Stimulated activated CD4-positive, alpha-beta T cell treated with anti-CD3 and anti-CD28 coated beads, Interleukin-1b, Interleukin-23, amount 100 ng/mL, for 1 hour (primary cell): ENCODE results near the gene LRTM2.
A peak's percentile ranks its signal among the peaks of the same experiment; 100 is the strongest.

Experiments used
- DNase-seq, 2 donors: peaks; one replicate each; pipeline ENCODE4 v3.0.0-alpha.2; 2020; ENCODE audit warnings: low read depth in 2 of 2

Gene LRTM2

DNA sequence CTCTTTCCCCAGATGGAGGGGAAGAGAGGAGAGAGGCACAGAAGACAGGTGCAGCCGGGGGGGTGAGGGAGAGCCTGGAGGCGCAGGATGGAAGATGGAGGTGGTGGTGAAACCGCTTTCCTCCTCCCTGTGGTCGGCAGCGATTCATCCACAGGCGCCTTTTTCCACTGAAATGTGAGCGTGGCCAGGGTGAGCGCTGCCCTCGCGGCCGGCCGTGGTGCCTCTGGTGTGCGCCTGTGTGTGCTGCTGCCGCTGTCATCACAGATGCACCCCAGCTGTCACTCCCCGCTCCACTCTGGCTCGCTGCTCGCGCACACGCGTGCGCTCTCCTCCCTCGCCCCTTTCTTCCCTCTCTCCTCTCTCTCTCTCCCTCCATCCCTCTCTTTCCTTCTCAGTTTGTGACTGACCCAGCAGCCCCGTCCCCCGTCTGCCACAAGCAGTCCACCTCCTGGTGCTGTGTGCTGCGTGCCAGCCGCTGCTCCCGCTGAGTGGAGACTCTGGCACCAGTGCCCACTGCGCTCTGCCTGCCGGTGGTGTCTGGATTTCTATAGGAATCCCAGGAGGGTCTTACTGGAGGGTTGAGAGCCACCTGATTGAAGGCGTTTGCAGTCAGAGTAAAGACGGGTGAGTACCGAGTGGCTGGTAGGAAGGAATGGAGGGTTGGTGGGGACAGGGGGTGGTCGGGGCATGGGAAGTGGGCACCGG is at the start of gene LRTM2:
Gene LRTM2, plus strand, starts transcription at position 375 of the 705 bp plus-strand sequence. CDS start 7,584 bp downstream, outside the sequence.
- no peak for DNase-seq

- no peak for DNase-seq
Measured at GRCh38 chr12:1773937-1774655, 46.3 kb upstream of the LRTM2 start.

GRCh38 chr12:1776170-1776921 is 44.0 kb upstream of the LRTM2 start:
- DNase-seq = no peak

DNA sequence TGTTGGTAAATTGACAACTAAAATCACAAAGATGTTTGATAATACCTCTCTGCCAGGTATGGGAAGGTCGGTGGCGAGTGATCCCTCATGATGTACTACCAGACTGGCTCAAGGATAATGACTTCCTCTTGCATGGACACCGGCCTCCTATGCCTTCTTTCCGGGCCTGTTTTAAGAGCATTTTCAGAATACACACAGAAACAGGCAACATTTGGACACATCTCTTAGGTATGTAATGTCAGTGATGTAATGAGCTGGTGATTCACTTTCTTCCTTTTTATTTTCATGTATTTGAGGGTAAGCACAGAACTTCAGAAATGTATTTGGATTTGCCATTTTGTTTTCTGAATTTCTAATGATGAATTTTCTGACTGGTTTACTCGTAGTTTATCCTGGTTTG is 42.6 kb upstream of the LRTM2 start:
- no peak for DNase-seq

GRCh38 chr12:1778911-1779310 is 41.5 kb upstream of the LRTM2 start:
- DNase-seq = no peak

DNA sequence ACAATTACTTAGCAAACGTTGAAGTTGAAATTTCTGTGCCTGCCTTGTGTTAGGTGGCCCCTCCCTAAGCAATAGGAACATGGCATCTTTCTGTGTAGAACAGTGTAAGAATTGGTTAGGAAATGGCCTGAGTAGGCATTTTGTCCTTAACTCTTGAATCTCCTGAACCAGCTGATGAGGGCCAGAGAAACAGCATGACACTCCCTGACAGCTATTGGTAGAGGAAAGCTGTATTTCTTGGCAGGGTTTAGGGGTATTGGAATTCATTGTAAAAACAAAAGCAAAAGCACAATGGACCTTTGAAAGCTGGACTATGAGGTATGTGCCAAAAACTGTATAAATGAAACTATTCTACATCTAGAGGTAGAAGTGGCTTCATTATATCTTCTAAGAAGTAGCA is 40.6 kb upstream of the LRTM2 start:
- no peak for DNase-seq

DNA sequence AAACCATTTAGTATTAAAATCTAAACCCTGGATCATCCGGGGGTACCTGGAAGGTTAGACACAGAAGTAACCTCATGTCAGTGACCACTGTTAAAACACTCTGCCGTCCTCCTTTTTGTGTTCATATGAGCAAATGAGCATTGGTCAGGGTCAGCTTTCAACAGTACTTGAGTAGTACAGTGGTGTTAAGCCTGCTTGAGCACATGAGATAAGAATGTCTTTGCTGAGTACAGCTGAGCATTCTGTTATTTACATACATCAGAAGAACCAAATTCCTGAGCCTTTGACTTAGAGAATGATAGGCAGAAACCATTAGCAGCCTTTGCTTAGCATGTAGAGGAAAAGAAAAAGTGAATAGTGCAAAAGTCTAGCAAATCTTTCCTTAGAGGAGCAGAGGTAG is 38.6 kb upstream of the LRTM2 start:
- DNase-seq = no peak

DNA sequence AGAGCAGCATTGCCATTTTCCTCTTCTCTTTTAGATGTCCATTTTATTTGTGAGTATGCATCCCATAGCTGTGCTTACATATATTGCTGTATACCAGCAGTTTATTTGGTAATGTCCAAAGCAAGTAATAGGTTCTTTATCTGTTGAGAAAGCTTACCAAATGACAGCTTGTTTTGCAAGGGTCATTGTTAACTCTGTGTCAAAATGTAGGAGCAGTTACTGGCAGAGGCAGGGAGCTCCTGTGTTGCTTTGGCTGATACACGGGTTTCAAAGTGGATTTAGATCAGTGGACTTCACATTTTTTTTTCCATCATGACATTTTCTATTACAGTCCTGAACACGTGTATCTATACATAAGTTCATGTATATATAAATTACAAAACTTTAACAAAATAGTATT is 38.1 kb upstream of the LRTM2 start:
- no peak for DNase-seq

DNA sequence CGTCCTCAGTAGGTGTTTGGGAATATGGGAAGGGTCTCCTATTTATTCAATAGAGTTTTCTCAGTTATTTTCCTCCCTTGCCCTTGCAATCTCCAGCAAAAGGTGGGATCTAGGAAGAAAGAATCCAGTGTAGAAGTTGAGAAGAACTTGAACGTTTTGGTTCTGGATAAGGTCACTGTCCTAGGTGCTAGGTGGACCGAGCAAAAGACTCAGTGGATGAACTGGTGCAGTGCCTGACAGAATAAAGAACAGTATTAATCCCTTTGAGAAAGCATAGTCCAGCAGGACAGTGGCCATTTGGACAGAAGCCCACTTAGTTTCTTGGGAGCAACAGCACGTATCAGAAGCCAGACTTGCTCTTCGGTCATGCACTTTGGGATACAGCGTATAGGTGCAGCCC is 32.7 kb upstream of the LRTM2 start:
- no peak for DNase-seq

- DNase-seq = no peak
Measured at GRCh38 chr12:1790444-1790843, 29.9 kb upstream of the LRTM2 start.

- peak; percentile 32 for DNase-seq
Measured at GRCh38 chr12:1791104-1791841, 29.1 kb upstream of the LRTM2 start.

GRCh38 chr12:1792406-1792805 is 28.0 kb upstream of the LRTM2 start:
- DNase-seq = no peak

- no peak for DNase-seq
Measured at GRCh38 chr12:1793426-1794210, 26.7 kb upstream of the LRTM2 start.

- DNase-seq = no peak
Measured at GRCh38 chr12:1794440-1795090, 25.8 kb upstream of the LRTM2 start.

GRCh38 chr12:1795221-1795784 is 25.1 kb upstream of the LRTM2 start:
- no peak for DNase-seq

DNA sequence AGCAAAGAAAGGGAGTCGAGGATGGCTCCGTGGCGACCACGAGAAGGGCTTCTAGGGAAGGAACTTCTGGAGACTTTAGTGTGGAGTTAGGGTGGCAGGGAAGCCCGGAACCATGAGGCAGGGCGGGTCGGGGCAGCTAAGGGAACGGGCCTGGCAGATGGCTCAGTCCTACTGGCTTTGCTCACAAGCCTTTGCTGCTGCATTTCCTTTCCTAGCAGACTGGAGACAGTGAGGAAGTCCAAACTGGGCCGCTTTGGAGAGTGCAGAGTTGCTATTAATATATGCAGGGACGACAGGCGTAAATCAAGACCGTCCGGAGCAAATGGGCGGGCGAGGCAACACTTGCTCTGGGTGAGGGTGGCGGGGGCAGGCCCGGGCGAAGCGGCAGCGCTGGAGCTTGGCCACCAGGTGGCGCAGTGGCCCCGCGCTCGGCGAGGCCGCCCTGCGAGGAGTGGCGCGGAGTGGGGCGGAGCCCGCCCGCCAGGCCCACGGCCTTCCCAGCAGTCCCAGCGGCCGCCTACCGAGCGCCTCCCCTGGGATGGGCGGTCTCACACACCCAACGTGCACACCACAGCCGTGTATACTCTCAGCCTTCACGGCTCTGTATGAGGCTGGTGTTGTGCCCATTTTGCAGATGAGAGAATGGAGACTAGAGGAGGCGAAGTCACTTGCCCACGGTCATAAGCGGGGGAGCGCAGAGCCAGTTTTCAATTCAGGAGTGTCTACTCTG is 24.4 kb upstream of the LRTM2 start:
- peak; percentile 89 to 90 for DNase-seq

- DNase-seq = peak in 1 of 2 donors; percentile 16
Measured at GRCh38 chr12:1796515-1797010, 23.8 kb upstream of the LRTM2 start.

GRCh38 chr12:1797011-1797901 is 23.1 kb upstream of the LRTM2 start:
- DNase-seq = peak in 1 of 2 donors; percentile 31
